Activated naive CD4-positive, alpha-beta T cell treated with anti-CD3 and anti-CD28 coated beads, Interleukin-2, amount 10 ng/mL, durations not matched to agents 7 days and 5 days (primary cell): Measurements from ENCODE around the gene NT5C1A.

ENCODE experiments used
- CTCF ChIA-PET: fragments of 350-600 bp; sonication (Branson Sonifier 250); formaldehyde crosslinking; loops from one replicate; lab custom pipeline; 2021; ENCODE audit warnings: antibody characterized with exemption; lab: Charles Lee
- DNase-seq: peaks from one replicate; pipeline ENCODE4 v3.0.0-alpha.2; 2020
- H3K27ac Mint-ChIP-seq: one replicate; pipeline ENCODE4 v1.8.0; 2021; ENCODE audit warnings: mild to moderate bottlenecking, moderate library complexity, mixed read lengths
- H3K27me3 Mint-ChIP-seq: one replicate; pipeline ENCODE4 v1.8.0; 2021; ENCODE audit warnings: mild to moderate bottlenecking, mixed read lengths
- H3K36me3 Mint-ChIP-seq: one replicate; pipeline ENCODE4 v1.8.0; 2021; ENCODE audit warnings: mixed read lengths
- H3K4me1 Mint-ChIP-seq: one replicate; pipeline ENCODE4 v1.8.0; 2021; ENCODE audit warnings: mixed read lengths
- H3K4me3 Mint-ChIP-seq: one replicate; pipeline ENCODE4 v1.8.0; 2021; ENCODE audit warnings: mild to moderate bottlenecking, moderate library complexity, mixed read lengths
- H3K9me3 Mint-ChIP-seq: one replicate; pipeline ENCODE4 v1.8.0; 2021; ENCODE audit warnings: mixed read lengths

NT5C1A gene

GRCh38 chr1:39635205-39635870 is 36.6 kb downstream of the NT5C1A start:
- H3K4me3 Mint-ChIP-seq, result no peak overlapping the region
- H3K4me1 Mint-ChIP-seq, result peaks cover 2% of the 10 kb centered on the region
- CTCF ChIA-PET, result interaction anchor here (1.0 to 1.1 kb wide), 2 partner anchors 20 to 22 kb away, joined by 3 read pairs; no protein-coding TSS in a partner anchor
- no peaks in the 10 kb centered on the region for H3K9me3 Mint-ChIP-seq
- H3K27me3 Mint-ChIP-seq, result peaks cover 71% of the 10 kb centered on the region
- H3K36me3 Mint-ChIP-seq, result no peaks in the 10 kb centered on the region
- H3K27ac Mint-ChIP-seq, result no peak overlapping the region
- DNase-seq, result no peak

- Mint-ChIP-seq H3K4me1 (no peaks in the 10 kb centered on the region), H3K27me3 (peaks cover 58% of the 10 kb centered on the region), H3K27ac (no peak overlapping the region), H3K9me3 (no peaks in the 10 kb centered on the region), H3K4me3 (no peak overlapping the region), H3K36me3 (no peaks in the 10 kb centered on the region)
- CTCF ChIA-PET, result interaction anchor here (1.1 to 1.2 kb wide), 2 partner anchors 15 to 24 kb away, joined by 3 to 4 read pairs; no protein-coding TSS in a partner anchor
- no peak for DNase-seq
Observed at GRCh38 chr1:39633422-39633821, 38.5 kb downstream of the NT5C1A start.

DNA sequence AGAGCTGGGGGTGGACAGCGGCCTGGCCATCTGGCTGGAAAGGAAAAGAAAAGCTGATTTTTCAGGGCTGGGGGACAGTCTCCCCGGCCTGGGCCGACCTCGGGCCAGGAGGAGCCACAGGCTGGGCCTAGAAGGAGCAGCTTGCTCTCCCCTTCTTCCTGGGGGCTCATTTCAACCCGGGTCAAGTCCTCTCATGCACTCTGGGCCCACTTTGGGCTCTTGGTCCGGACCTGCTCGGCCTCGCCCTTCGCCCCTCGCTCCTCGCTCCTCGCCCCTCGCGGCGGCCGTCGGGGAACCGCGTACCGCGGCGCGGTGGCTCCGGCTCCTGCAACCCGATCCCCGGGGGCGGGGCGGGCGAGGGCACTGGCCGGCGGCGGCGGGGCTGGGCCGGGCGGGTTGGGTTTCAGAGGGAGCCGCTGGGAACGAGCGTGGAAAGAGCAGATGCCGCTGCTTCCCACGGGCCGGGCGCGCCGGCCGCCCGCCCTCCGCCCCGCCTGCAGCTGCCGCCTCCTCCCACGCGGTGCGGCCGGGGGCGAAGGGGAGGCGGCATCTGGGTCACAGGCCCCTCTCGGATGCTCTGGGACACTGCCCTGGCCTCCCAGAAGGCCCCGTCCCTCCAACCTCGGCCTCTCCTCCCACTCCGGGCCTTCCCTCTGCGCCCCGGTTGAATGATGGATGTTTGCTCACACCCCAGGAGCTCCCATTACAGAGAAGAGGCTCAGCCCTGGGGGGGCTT is 39.1 kb downstream of the NT5C1A start:
- no peaks in the 10 kb centered on the region for H3K36me3 Mint-ChIP-seq
- CTCF ChIA-PET, result interaction anchor here (1.1 kb wide), 1 partner anchor 15 kb away, joined by 3 read pairs; no protein-coding TSS in a partner anchor

DNA sequence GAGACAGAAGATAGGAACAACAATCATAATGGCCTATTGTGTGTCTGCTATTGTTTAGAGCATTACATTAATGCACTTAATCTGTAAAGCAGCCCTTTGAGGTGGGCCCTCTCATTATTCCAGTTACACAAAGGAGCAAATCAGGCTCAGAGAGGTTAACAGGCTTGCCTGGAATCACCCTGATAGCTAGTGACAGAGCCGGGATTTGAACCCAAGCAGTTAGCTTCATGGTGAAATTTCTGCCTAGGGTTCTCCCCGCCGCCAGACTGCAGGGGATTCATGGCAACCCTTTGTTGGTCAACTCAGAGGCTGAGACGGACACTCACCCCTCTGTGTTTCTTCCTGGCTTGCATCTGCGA is 39.6 kb downstream of the NT5C1A start:
- no peak overlapping the region for H3K4me3 Mint-ChIP-seq
- H3K27me3 Mint-ChIP-seq, result peaks cover 47% of the 10 kb centered on the region
- H3K27ac Mint-ChIP-seq, result no peak overlapping the region
- H3K36me3 Mint-ChIP-seq, result no peaks in the 10 kb centered on the region
- DNase-seq, result no peak
- H3K9me3 Mint-ChIP-seq, result no peaks in the 10 kb centered on the region
- no peaks in the 10 kb centered on the region for H3K4me1 Mint-ChIP-seq
- CTCF ChIA-PET, result no interaction called here

More for the DNA sequence above, 39.1 kb downstream of the NT5C1A start:
- Mint-ChIP-seq H3K27ac (no peak overlapping the region), H3K4me3 (no peak overlapping the region), H3K27me3 (peaks cover 52% of the 10 kb centered on the region), H3K4me1 (no peaks in the 10 kb centered on the region), H3K9me3 (no peaks in the 10 kb centered on the region)
- no peak for DNase-seq

GRCh38 chr1:39631361-39632322 is 40.3 kb downstream of the NT5C1A start:
- no peaks in the 10 kb centered on the region for H3K36me3 Mint-ChIP-seq
- H3K27ac Mint-ChIP-seq, result no peak overlapping the region
- CTCF ChIA-PET, result no interaction called here
- no peaks in the 10 kb centered on the region for H3K9me3 Mint-ChIP-seq
- no peaks in the 10 kb centered on the region for H3K4me1 Mint-ChIP-seq
- peaks cover 42% of the 10 kb centered on the region for H3K27me3 Mint-ChIP-seq
- DNase-seq, result no peak
- no peak overlapping the region for H3K4me3 Mint-ChIP-seq

GRCh38 chr1:39628807-39629350 is 43.0 kb downstream of the NT5C1A start:
- Mint-ChIP-seq H3K27ac (no peak overlapping the region), H3K9me3 (no peaks in the 10 kb centered on the region), H3K36me3 (no peaks in the 10 kb centered on the region), H3K4me1 (no peaks in the 10 kb centered on the region), H3K4me3 (no peak overlapping the region), H3K27me3 (peaks cover 40% of the 10 kb centered on the region)
- CTCF ChIA-PET, result no interaction called here
- no peak for DNase-seq

DNA sequence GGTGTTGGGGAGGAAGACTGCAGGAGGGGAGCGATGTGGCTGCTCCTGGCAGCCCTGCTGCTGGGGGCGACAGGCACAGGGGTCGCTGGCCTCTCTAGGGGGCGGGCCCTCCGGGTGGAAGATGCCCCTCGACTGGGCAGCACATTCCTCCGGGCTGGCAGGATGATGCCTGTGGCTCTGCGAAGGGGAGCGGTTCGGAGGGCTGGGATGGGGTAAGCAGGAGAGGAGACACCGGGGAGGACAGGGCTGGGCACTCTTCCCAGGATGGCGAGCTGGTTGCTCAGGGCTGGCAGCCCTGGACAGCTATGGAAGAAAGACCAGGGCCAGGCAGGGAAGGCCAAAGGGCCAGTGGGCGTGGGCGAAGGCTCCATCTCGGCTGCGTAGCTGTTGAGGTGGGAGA is 45.3 kb downstream of the NT5C1A start:
- peaks cover 32% of the 10 kb centered on the region for H3K27me3 Mint-ChIP-seq
- no peaks in the 10 kb centered on the region for H3K9me3 Mint-ChIP-seq
- no peaks in the 10 kb centered on the region for H3K4me1 Mint-ChIP-seq
- H3K4me3 Mint-ChIP-seq, result no peak overlapping the region
- CTCF ChIA-PET, result interaction anchor here (1.2 kb wide), 1 partner anchor 32 kb away, joined by 4 read pairs; no protein-coding TSS in a partner anchor
- no peak for DNase-seq
- H3K27ac Mint-ChIP-seq, result no peak overlapping the region
- no peaks in the 10 kb centered on the region for H3K36me3 Mint-ChIP-seq

DNA sequence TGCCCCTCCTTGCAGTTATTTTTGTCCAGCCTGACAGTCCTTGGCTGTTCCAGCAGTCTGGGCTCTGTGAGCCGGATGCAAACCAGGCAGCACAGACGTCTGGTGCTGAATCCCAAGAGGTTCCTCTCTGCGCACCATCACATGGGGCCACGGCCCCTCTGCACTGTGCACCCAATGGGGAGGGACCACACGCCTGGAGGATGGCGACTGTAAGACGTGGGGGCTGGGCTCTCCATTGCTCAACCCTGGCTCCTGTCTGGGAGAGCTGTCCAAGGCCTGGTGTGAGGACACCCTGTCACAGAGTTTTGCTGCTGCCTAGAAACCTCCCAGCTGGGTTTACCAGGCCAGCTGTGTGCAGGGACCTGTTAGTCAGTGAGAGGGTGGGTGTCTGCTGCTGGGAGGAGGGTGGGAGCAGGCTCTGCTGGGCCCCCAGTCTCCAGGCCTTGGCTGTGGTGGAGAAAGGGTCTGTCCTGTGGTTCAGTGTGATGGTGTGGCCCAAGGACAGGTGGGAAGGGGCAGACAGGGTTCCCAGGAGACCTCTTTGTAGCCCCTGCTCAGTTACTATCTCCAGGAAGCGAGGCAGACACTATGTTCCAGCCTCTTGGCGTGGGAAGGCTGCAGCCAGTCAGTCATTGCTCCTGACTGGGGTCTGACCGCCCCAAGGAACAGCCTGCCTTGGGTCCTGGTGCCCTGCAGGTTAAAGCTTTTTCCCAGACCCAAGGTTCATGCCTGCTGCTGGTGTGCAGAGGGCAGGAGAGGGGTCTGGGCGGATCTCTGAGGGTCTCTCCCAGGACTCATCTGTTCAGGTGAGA is 46.2 kb downstream of the NT5C1A start:
- DNase-seq, result no peak
- H3K4me1 Mint-ChIP-seq, result no peaks in the 10 kb centered on the region
- no peaks in the 10 kb centered on the region for H3K9me3 Mint-ChIP-seq
- no peaks in the 10 kb centered on the region for H3K36me3 Mint-ChIP-seq
- H3K27ac Mint-ChIP-seq, result no peak overlapping the region
- H3K4me3 Mint-ChIP-seq, result no peak overlapping the region
- CTCF ChIA-PET, result interaction anchor here (1.2 kb wide), 1 partner anchor 33 kb away, joined by 4 read pairs; no protein-coding TSS in a partner anchor
- peaks cover 33% of the 10 kb centered on the region for H3K27me3 Mint-ChIP-seq

GRCh38 chr1:39625009-39625408 is 46.9 kb downstream of the NT5C1A start:
- DNase-seq, result no peak
- Mint-ChIP-seq H3K27ac (no peak overlapping the region), H3K4me3 (no peak overlapping the region), H3K9me3 (no peaks in the 10 kb centered on the region), H3K36me3 (no peaks in the 10 kb centered on the region), H3K27me3 (peaks cover 29% of the 10 kb centered on the region), H3K4me1 (no peaks in the 10 kb centered on the region)
- CTCF ChIA-PET, result no interaction called here

DNA sequence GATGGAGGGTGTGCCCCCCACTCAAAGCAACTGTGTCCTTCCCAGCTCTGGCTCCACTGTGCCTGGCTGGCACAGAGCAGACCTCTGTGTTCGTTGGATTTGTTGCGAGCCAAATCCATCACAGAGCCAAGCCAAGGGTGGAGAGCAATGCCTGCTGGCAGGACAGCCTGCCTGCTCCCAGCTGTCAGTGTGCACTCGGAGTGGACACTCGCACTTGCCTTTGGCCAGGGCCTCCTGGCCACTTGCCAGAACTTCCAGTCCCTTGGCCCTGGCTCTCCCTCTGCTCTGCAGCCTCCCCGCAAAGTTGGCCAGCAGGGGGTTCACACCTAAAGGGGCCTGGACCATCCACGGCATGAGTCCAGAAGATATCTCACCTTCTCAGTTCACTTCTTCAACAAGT is 48.9 kb downstream of the NT5C1A start:
- Mint-ChIP-seq H3K27me3 (peaks cover 29% of the 10 kb centered on the region), H3K4me1 (no peaks in the 10 kb centered on the region), H3K9me3 (no peaks in the 10 kb centered on the region), H3K36me3 (no peaks in the 10 kb centered on the region), H3K4me3 (no peak overlapping the region), H3K27ac (no peak overlapping the region)
- CTCF ChIA-PET, result interaction anchor here (1.0 to 3.5 kb wide), 2 partner anchors 17 to 35 kb away, joined by 4 to 12 read pairs; no protein-coding TSS in a partner anchor
- no peak for DNase-seq

DNA sequence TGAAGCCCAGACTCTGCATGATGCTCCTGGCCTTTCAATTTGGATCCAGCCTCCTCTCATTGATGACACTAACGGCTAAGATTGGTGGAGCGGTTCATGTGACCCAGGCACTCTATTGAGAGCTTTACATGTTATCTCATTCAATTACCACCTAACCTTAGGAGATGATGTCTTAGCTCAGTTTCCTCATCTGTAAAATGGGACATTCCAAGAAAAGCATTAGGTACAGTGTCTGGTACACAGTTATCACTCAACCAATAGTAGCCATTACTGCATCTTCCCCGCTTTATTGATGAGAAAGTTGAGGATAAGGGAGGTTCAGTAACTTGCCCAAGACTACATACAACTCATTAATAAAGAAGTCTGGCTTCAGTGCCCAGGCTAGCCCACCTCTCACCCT is 49.5 kb downstream of the NT5C1A start:
- no peak for DNase-seq
- H3K4me1 Mint-ChIP-seq, result no peaks in the 10 kb centered on the region
- peaks cover 29% of the 10 kb centered on the region for H3K27me3 Mint-ChIP-seq
- CTCF ChIA-PET, result interaction anchor here (1.0 to 3.5 kb wide), 3 partner anchors 14 to 35 kb away, joined by 4 to 12 read pairs (median 4); no protein-coding TSS in a partner anchor
- no peak overlapping the region for H3K4me3 Mint-ChIP-seq
- H3K36me3 Mint-ChIP-seq, result no peaks in the 10 kb centered on the region
- no peak overlapping the region for H3K27ac Mint-ChIP-seq
- no peaks in the 10 kb centered on the region for H3K9me3 Mint-ChIP-seq

DNA sequence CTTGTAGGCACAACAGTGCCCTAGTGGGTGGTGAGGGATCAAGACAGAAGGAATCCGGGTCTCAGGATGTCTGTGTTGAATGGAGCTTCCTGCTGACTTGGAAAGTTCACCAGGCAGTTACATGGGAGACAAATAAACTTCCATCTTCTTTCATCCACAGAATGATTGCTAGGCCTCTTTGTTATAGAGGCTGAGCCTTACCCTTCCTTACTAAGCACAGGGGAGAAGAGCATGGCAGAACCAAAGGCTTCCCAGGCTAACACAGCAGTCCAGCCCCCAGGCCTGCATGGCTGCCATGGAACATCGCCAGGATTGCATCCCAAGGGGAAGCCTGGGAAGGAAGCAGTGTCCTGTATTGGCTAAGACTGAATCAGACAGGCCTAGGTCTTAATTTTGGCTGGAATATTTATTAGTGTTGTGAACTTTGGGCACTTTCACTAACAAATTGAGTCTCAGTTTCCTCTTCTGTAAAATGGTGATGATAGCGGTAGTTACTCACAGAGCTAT is 51.2 kb downstream of the NT5C1A start:
- Mint-ChIP-seq H3K4me1 (no peaks in the 10 kb centered on the region), H3K4me3 (no peak overlapping the region), H3K27me3 (peaks cover 38% of the 10 kb centered on the region), H3K36me3 (no peaks in the 10 kb centered on the region), H3K9me3 (no peaks in the 10 kb centered on the region), H3K27ac (no peak overlapping the region)
- DNase-seq, result no peak
- CTCF ChIA-PET, result interaction anchor here (1.5 to 3.5 kb wide), 3 partner anchors 10 to 14 kb away, joined by 4 to 12 read pairs (median 4); no protein-coding TSS in a partner anchor
